Left renal pelvis (tissue), 4 donors: ENCODE results near the gene CCDC152. TPM values are rescaled to one million over a fixed set of nuclear protein-coding genes. Genes with fewer than 3 reads are reported as not detected.

Experiments used
- DNase-seq, 4 donors: peaks; one replicate each; pipeline ENCODE4 v3.0.0-alpha.2; 2013; ENCODE audit warnings: low read depth in 4 of 4, low spot score in 3 of 4
- polyA plus RNA-seq, 4 donors: library from polyadenylated mRNA; unstranded; fragments of 120-200 nt; gene quantifications; one replicate each; pipeline ENCODE4 v1.2.1, GENCODE V29; 2013; ENCODE audit not compliant: insufficient read length in 4 of 4

Gene CCDC152
- polyA plus RNA-seq, 4 donors, result 11.2 to 15.9 (median 14.7) TPM

GRCh38 chr5:42779083-42779482 is 22.5 kb downstream of the CCDC152 start:
- DNase-seq, result no peak

GRCh38 chr5:42781584-42781983 is 25.0 kb downstream of the CCDC152 start:
- DNase-seq, result no peak

- no peak for DNase-seq
These were observed 27.5 kb downstream of the CCDC152 start for GRCh38 chr5:42784132-42784531.

DNA sequence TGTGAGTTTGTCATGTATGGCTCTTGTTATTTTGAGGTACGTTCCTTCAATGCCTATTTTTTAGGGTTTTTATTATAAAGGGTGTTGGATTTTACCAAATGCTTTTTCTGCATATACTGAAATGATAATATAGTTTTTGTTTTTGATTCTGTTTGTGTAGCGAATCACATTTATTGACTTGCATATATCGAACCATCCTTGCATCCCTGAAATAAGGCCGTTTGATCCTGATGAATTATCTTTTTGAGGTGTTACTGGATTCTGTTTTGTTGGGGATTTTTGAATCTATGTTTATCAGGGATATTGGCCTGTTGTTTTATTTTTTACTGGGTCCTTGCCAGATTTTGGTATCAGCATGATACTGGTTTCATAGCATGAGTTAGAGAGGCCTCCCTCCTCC is 29.1 kb downstream of the CCDC152 start:
- DNase-seq, result no peak

- no peak for DNase-seq
These were observed 30.5 kb downstream of the CCDC152 start for GRCh38 chr5:42787073-42787472.

DNA sequence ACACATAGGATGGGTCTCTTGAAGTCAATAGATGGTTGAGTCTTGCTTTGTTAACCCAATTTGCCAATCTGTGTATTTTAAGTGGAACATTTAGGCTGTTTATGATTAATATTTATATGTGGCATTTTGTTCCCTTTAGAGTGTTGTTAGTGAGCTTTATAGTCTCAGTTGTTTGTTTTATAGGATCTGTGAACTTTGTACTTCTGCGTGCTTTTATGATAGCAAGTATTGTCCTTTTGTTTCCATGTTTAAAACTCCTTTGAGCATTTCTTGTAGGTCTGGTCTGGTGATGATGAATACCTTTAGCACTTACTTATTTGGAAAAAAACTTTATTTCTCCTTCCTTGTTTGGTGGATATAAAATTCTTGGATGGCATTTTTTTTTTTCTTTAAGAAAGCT is 31.2 kb downstream of the CCDC152 start:
- DNase-seq, result no peak

GRCh38 chr5:42791151-42791550 is 34.5 kb downstream of the CCDC152 start:
- DNase-seq, result no peak

DNA sequence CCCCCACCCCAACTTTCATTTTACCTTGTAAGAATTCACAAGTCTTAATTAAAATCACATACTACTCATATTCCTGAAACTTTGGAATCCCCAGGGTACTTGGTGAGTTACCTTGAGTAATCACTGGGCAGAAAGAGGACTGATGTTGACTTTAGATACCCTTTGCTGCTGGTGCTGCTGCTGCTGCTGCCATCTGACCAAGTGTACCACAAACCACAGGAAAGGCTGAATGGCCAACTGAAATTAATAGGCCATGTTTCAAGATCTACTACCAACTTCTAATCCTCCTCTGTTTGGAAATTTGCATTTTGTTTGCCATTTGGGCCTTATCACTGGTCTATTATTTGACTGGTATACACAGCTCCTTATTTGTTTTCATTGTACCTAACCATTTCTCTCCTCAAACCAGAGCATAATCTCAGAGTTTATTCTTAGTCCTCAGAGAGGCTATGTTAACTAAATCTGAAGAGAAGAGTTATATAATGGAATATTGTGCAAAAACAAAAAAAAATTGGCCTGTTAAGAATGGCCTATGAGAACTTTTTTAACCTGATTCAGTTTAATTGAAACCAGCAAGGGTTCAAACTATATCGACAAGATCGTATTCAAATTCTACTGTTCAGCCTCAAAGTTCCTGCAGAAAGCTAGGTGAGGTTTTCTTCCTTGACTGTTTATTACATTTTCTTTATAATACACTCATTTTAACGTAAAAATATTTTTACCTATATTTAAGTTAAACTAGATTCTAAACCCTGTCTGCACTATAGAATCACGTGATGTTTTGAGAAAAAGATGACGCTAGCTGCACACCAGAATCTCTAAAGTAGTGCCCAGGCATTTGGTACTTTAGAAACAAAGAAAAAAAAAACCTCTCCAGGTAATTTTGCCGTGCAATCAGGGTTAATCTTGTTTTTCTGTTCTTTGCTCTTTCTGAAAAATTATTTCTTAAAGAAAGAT is 41.9 kb downstream of the CCDC152 start:
- no peak for DNase-seq

DNA sequence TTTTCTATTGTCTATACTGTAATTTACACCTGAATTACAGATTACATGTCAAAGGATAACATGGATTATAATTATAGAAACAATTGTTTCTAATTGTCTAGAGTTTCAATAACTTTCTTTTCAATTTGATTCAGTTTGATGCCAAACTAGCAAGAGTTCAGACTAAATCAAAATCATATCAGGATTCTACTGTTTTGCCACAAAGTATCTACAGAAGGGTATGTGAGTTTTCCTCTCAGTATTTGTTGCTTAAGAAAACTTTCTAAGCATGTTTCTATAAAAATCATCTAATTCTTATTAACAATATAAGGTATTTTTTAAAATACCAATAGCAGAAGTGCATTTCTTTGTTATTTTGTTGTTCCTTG is 42.6 kb downstream of the CCDC152 start:
- no peak for DNase-seq

- no peak for DNase-seq
These were observed 43.1 kb downstream of the CCDC152 start for GRCh38 chr5:42799668-42800114.

GRCh38 chr5:42800748-42801330 is 44.2 kb downstream of the CCDC152 start:
- no peak for DNase-seq

- DNase-seq, result no peak
These were observed 45.0 kb downstream of the CCDC152 start for GRCh38 chr5:42801516-42802166.

GRCh38 chr5:42804717-42805339 is 48.2 kb downstream of the CCDC152 start:
- no peak for DNase-seq

DNA sequence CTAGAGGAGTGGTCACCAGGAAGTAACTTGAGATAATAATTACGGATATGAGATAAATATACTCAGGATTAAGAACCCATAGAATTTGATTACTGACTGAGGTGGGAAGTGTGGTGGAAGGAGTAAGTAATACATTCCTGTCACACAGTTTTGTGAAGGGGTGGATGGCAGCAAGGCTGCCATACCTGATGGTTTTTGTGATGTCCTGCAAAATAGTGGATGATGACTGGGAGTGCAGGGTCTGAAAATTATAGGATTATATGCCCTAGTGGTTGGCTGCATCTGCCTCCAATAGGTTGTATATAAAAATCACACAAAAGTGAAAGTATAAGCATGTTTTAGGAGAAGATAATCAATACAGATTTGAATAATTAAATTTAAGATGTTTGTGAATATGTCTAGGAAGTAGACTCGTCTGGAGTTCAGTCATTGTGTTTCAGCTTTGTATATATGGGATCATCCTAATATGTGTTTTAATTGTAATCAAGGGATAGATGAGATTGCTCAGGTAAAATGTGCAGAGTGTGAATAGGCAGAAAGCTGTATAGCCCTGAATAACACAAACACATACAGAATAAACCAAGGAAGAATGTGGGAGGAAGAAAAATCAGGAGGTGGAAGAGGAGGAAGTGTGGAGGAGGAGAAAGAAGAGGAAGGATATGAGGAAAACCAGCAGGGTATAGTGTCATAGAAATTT is 49.5 kb downstream of the CCDC152 start:
- DNase-seq, result no peak

DNA sequence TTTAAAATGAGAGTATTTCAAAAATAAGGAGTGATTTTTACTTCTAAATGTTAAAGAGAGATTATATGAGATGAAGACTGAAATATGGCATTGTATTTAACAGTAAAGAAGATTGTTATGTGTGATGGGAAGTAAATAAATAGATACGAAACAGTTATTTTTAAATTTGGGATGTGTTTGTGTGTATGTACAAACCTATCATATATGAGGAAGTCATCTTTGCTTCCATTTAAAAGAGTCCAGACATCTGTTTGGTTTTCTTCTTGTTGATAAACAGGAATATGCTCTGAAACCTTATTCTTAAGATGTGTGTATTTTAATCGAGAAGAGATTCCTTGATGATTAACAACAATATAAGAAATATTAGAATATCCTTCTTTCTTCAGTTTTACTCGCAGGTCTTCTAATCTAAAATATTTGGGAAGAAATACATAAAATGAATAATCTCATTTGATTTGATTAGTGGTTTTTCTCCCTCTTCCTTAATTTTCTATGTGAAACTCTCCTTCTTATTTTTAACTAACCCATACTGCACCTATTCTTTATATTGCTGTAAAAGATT is 50.2 kb downstream of the CCDC152 start:
- no peak for DNase-seq

GRCh38 chr5:42807722-42808447 is 51.3 kb downstream of the CCDC152 start:
- DNase-seq, result no peak

DNA sequence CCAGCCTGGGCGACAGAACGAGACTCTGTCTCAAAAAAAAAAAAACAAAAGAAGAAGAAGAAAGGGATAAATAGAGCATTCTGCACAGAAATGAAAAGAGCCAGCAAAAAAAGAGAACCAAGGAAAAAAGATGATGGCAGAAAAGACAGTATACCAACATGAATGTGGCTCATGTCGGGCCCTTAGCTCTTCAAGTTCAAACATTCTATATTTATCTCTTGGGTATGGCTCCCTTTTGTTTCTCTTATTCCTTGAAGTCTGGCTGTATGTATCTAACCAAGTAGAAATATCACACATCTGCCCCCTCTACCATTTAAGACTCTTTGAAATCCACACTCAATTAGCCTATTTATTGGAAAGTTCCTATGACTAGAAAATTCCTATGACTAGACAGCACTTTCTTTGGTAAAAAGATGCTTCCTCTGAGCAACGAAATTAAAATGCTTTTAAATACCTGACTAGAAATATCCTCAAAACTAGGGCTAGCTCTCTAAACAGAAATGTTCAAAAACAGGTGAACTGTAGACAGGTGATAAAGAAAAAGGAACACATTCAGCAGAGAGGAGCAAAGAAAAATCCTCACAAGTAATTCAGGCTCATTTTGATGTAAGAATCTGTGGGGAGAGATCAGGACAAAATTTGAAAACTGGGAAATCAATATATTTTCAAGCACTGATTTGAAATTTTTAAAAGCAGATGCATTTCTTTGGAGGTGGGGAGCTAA is 52.4 kb downstream of the CCDC152 start:
- DNase-seq, result no peak

- DNase-seq, result no peak
These were observed 54.4 kb downstream of the CCDC152 start for GRCh38 chr5:42810834-42811590.
